Activated CD4-positive, alpha-beta T cell treated with anti-CD3 and anti-CD28 coated beads for 36 hours (primary cell): ENCODE measurements around the gene TAF11L12. TPM values are rescaled to one million over a fixed set of nuclear protein-coding genes. Genes with fewer than 3 reads are reported as not detected.
"Not testable (repeated sequence)": the region's sequence is repeated elsewhere in the genome, so short reads cannot be mapped to it uniquely, and the experiment has no call there.

Experiments used
- ATAC-seq: fragments of 200-7000 bp; cut with Tn5 transposase; one replicate; pipeline ENCODE4 v1.10.0; 2021; ENCODE audit warnings: mild to moderate bottlenecking, moderate library complexity
- CTCF ChIA-PET: fragments of 350-600 bp; sonication (Branson Sonifier 250); formaldehyde crosslinking; loops from one replicate; lab custom pipeline; 2021; ENCODE audit warnings: antibody characterized with exemption; lab: Charles Lee
- POLR2A ChIA-PET: fragments of 350-600 bp; sonication (Branson Sonifier 250); formaldehyde crosslinking; loops from one replicate; lab custom pipeline; 2021; ENCODE audit warnings: antibody characterized with exemption, inconsistent platforms; lab: Charles Lee
- DNase-seq: peaks from one replicate; pipeline ENCODE4 v3.0.0-alpha.2; 2020
- H3K27ac Mint-ChIP-seq: one replicate; pipeline ENCODE4 v1.8.0; 2021; ENCODE audit warnings: mixed read lengths
- H3K27me3 Mint-ChIP-seq: one replicate; pipeline ENCODE4 v1.8.0; 2021; ENCODE audit warnings: mixed read lengths
- H3K36me3 Mint-ChIP-seq: one replicate; pipeline ENCODE4 v1.8.0; 2021; ENCODE audit warnings: low read depth, mixed read lengths
- H3K4me1 Mint-ChIP-seq: one replicate; pipeline ENCODE4 v1.8.0; 2021; ENCODE audit warnings: mixed read lengths
- H3K4me3 Mint-ChIP-seq: one replicate; pipeline ENCODE4 v1.8.0; 2021; ENCODE audit warnings: mild to moderate bottlenecking, moderate library complexity, mixed read lengths
- H3K9me3 Mint-ChIP-seq: one replicate; pipeline ENCODE4 v1.8.0; 2021; ENCODE audit warnings: low read depth, mixed read lengths
- intact Hi-C, 2 experiments: fragments of 100-400 bp; cut with DNase I in 1 of 2; cut with micrococcal nuclease in 1 of 2; formaldehyde crosslinking; loops; one replicate each; pipeline versions ENCODE4 v1.14.2 to v1.15.1; 2022 to 2024; cut with DNase I, micrococcal nuclease
- total RNA-seq, 2 experiments: library from RNA; stranded (reverse); gene quantifications; one replicate each; pipeline ENCODE4 v1.2.3, GENCODE V29; 2021

Gene TAF11L12
- not detected for total RNA-seq

DNA sequence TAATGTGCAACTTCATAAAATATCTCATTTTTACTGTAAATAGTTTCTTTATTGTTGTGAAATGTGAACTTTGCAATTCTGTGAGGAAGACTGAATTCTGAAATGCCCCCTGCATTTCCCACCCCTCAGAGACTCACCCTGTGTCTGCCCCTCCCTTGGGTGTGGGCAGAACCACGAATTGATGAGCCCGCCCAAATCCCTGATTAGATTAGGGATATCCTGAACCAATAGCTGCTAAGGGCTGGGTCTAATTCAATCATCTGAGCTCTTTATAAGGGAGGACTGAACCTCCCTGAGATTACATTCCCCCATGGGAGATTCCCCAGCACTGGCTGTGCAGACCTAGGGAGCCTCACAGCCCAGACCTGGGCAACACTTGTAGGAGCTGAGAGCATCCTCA, at the start of gene TAF11L12:
TSS of gene TAF11L12 (plus strand) at position 301 of the 400 bp plus-strand sequence.
- intact Hi-C loops, DNase-seq, ATAC-seq, H3K4me1 Mint-ChIP-seq, H3K27me3 Mint-ChIP-seq, H3K27ac Mint-ChIP-seq, H3K4me3 Mint-ChIP-seq, CTCF ChIA-PET, H3K36me3 Mint-ChIP-seq, H3K9me3 Mint-ChIP-seq: not testable (repeated sequence)
- POLR2A ChIA-PET = interaction anchor here (0.7 kb wide), 1 partner anchor 40 kb away, joined by 3 read pairs; no protein-coding TSS in a partner anchor

DNA sequence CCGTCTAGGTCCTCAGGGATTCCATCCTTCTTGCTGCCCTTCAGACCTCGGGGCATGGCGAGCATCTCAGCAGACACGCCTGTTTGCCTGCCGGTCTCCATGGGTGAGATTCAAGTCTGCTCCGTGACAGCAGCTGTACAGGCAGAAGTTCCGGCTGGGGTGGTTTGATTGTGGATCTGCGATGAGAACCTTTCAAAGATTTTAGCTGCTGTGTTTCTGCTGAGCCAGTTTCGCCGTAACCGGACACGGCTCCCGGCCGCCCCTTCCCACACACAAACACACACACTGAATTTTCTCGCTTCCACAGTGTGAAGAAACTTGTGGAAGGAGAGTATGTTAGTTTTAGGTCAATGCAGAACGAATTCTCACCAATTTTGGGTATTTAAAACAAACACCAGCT, 24.5 kb upstream of the TAF11L12 start, which contains the start of gene TAF11L7:
TSS of gene TAF11L7 (minus strand) at position 101 of the 400 bp plus-strand sequence.
- CTCF ChIA-PET, H3K4me3 Mint-ChIP-seq, DNase-seq, intact Hi-C loops, ATAC-seq, H3K4me1 Mint-ChIP-seq, POLR2A ChIA-PET, H3K9me3 Mint-ChIP-seq, H3K27me3 Mint-ChIP-seq, H3K27ac Mint-ChIP-seq, H3K36me3 Mint-ChIP-seq: not testable (repeated sequence)

DNA sequence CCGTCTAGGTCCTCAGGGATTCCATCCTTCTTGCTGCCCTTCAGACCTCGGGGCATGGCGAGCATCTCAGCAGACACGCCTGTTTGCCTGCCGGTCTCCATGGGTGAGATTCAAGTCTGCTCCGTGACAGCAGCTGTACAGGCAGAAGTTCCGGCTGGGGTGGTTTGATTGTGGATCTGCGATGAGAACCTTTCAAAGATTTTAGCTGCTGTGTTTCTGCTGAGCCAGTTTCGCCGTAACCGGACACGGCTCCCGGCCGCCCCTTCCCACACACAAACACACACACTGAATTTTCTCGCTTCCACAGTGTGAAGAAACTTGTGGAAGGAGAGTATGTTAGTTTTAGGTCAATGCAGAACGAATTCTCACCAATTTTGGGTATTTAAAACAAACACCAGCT, 19.3 kb upstream of the TAF11L12 start, which contains the start of gene TAF11L8:
TSS of gene TAF11L8 (minus strand) at position 101 of the 400 bp plus-strand sequence.
- not testable (repeated sequence) for ATAC-seq

DNA sequence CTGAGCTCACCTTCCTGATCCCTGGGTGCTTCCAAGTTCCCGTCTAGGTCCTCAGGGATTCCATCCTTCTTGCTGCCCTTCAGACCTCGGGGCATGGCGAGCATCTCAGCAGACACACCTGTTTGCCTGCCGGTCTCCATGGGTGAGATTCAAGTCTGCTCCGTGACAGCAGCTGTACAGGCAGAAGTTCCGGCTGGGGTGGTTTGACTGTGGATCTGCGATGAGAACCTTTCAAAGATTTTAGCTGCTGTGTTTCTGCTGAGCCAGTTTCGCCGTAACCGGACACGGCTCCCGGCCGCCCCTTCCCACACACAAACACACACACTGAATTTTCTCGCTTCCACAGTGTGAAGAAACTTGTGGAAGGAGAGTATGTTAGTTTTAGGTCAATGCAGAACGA, 15.9 kb upstream of the TAF11L12 start, which contains the start of gene TAF11L9:
TSS of gene TAF11L9 (minus strand) at position 140 of the 400 bp plus-strand sequence.
- intact Hi-C loops, CTCF ChIA-PET, DNase-seq, H3K27me3 Mint-ChIP-seq, ATAC-seq, H3K9me3 Mint-ChIP-seq, H3K27ac Mint-ChIP-seq, POLR2A ChIA-PET, H3K36me3 Mint-ChIP-seq, H3K4me1 Mint-ChIP-seq, H3K4me3 Mint-ChIP-seq: not testable (repeated sequence)

More for the DNA sequence above, 19.3 kb upstream of the TAF11L12 start, which contains the start of gene TAF11L8:
- H3K4me1 Mint-ChIP-seq, intact Hi-C loops, H3K9me3 Mint-ChIP-seq, H3K36me3 Mint-ChIP-seq, H3K27me3 Mint-ChIP-seq, DNase-seq, POLR2A ChIA-PET, H3K27ac Mint-ChIP-seq, H3K4me3 Mint-ChIP-seq, CTCF ChIA-PET: not testable (repeated sequence)

DNA sequence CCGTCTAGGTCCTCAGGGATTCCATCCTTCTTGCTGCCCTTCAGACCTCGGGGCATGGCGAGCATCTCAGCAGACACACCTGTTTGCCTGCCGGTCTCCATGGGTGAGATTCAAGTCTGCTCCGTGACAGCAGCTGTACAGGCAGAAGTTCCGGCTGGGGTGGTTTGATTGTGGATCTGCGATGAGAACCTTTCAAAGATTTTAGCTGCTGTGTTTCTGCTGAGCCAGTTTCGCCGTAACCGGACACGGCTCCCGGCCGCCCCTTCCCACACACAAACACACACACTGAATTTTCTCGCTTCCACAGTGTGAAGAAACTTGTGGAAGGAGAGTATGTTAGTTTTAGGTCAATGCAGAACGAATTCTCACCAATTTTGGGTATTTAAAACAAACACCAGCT, 12.5 kb upstream of the TAF11L12 start, which contains the start of gene TAF11L10:
TSS of gene TAF11L10 (minus strand) at position 101 of the 400 bp plus-strand sequence.
- H3K9me3 Mint-ChIP-seq, CTCF ChIA-PET, H3K4me1 Mint-ChIP-seq, H3K36me3 Mint-ChIP-seq, DNase-seq, H3K27me3 Mint-ChIP-seq, intact Hi-C loops, H3K4me3 Mint-ChIP-seq, ATAC-seq, H3K27ac Mint-ChIP-seq, POLR2A ChIA-PET: not testable (repeated sequence)

DNA sequence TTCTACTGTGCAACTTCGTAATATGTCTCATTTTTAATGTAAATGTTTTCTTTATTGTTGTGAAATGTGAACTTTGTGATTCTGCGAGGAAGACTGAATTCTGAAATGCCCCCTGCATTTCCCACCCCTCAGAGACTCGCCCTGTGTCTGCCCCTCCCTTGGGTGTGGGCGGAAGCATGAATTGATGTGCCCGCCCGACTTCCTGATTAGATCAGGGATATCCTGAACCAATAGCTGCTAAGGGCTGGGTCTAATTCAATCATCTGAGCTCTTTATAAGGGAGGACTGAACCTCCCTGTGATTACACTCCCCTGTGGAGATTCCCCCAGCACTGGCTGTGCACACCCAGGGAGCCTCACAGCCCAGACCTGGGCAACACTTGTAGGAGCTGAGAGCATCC, 6.3 kb upstream of the TAF11L12 start, which contains the start of gene TAF11L11:
TSS of gene TAF11L11 (plus strand) at position 304 of the 400 bp plus-strand sequence.
- CTCF ChIA-PET, ATAC-seq, POLR2A ChIA-PET, H3K4me1 Mint-ChIP-seq, H3K36me3 Mint-ChIP-seq, H3K27me3 Mint-ChIP-seq, H3K4me3 Mint-ChIP-seq, H3K9me3 Mint-ChIP-seq, intact Hi-C loops, H3K27ac Mint-ChIP-seq, DNase-seq: not testable (repeated sequence)

DNA sequence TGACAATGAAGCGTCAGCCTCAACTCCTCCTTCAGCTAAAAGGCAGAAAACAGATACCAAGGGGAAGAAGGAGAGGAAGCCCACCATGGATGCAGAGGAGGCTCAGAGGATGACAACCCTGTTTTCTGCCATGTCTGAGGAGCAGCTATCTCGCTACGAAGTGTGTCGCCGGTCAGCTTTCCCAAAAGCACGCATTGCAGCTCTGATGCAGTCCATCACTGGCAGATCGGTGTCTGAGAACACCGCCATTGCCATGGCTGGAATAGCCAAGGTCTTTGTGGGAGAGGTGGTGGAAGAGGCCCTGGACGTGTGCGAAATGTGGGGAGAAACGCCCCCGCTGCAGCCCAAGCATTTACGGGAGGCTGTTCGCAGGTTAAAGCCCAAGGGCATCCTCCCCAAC, 5.2 kb upstream of the TAF11L12 start:
- CTCF ChIA-PET = no interaction called here
- H3K4me1 Mint-ChIP-seq = no peaks in the 10 kb centered on the region

DNA sequence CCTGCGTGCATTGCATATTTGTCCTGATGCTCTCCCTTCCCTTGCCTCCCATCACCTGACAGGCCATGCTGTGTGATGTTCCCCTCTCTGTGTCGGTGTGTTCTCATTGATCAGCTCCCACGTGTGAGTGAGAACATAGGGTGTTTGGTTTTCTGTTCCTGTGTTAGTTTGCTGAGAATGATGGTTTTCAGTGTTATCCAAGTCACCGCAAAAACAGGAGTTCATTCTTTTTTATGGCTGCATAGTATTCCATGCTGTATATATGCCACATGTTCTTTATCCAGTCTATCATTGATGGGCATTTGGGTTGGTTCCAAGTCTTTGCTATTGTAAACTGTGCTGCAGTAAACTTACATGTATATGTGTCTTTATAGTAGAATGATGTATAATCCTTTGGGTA, 2.7 kb upstream of the TAF11L12 start:
- DNase-seq, H3K27me3 Mint-ChIP-seq, ATAC-seq, H3K9me3 Mint-ChIP-seq, intact Hi-C loops, POLR2A ChIA-PET, H3K36me3 Mint-ChIP-seq, H3K27ac Mint-ChIP-seq, CTCF ChIA-PET, H3K4me1 Mint-ChIP-seq, H3K4me3 Mint-ChIP-seq: not testable (repeated sequence)

More for the DNA sequence above, 5.2 kb upstream of the TAF11L12 start:
- no peak overlapping the region for H3K4me3 Mint-ChIP-seq
- DNase-seq (no peak), ATAC-seq (no peak)
- no peaks in the 10 kb centered on the region for H3K27me3 Mint-ChIP-seq
- H3K27ac Mint-ChIP-seq = no peak overlapping the region
- H3K9me3 Mint-ChIP-seq = no peaks in the 10 kb centered on the region
- POLR2A ChIA-PET = no interaction called here
- intact Hi-C loops = no loop called here
- no peaks in the 10 kb centered on the region for H3K36me3 Mint-ChIP-seq

DNA sequence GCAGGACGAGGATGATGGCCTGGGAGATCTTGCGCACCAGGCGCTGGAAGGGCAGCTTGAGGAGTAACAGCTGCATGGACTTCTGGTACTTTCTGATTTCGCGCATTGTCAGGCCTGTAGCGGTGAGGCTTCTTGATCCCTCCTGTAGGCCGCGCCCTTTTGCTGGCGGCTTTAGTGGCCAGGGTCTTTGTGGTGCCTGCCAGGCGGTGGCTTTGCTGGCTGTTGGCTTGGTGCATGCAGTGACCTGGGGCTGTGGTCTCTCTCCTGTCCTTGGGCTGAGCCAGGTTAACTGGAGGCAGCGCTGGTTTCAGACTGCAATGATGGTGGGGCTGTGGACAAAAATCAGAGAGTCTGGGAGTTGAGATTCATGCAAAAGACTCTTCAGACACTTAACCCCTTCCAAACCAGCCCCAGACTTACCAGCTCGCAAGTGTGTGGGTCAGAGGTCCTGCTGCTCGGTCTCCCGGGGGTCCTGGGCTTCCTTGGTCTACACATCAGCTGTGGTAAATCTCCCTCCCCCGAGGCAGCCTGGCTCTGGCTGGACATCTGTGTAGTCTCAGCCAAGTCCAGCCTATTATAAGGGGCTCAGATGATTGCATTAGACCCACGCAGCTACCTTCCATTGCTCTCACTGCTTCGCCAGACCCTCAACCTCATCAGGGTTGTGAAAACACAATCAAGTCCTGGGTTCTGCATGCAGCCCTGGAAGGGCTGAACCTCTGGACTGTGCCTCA, 4.8 kb downstream of the TAF11L12 start:
- peaks cover 3% of the 10 kb centered on the region for H3K9me3 Mint-ChIP-seq
- H3K4me1 Mint-ChIP-seq = no peaks in the 10 kb centered on the region
- no peaks in the 10 kb centered on the region for H3K36me3 Mint-ChIP-seq
- H3K27ac Mint-ChIP-seq = no peak overlapping the region
- H3K27me3 Mint-ChIP-seq = no peaks in the 10 kb centered on the region
- ChIA-PET POLR2A (no interaction called here), CTCF (no interaction called here)
- intact Hi-C loops = no loop called here
- no peak overlapping the region for H3K4me3 Mint-ChIP-seq
- no peak for DNase-seq
- ATAC-seq = no peak

DNA sequence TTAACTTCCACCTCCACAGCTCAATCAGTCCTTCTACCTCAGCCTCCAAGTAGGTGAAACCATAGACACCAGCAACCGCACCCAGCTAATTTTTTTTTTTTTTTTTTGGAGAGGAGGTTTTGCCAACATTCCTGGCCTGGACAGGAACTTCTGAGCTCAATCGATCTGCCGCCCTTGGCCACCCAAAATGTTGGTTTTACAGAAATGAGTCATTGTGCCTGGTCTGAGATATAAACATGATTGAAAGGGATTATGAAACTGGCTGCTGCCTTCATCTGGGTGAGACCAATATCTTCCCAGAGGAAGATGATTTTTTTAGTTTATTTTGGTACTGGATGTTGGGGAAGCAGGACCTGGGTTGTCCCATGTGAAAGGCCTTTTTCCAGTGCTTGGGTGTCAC, 9.2 kb downstream of the TAF11L12 start:
- intact Hi-C loops = no loop called here
- ChIA-PET POLR2A (no interaction called here), CTCF (no interaction called here)
- H3K27me3 Mint-ChIP-seq = no peaks in the 10 kb centered on the region
- DNase-seq (no peak), ATAC-seq (no peak)
- H3K4me1 Mint-ChIP-seq = no peaks in the 10 kb centered on the region
- H3K36me3 Mint-ChIP-seq = no peaks in the 10 kb centered on the region
- H3K4me3 Mint-ChIP-seq = no peak overlapping the region
- H3K9me3 Mint-ChIP-seq = peaks cover 4% of the 10 kb centered on the region
- no peak overlapping the region for H3K27ac Mint-ChIP-seq

DNA sequence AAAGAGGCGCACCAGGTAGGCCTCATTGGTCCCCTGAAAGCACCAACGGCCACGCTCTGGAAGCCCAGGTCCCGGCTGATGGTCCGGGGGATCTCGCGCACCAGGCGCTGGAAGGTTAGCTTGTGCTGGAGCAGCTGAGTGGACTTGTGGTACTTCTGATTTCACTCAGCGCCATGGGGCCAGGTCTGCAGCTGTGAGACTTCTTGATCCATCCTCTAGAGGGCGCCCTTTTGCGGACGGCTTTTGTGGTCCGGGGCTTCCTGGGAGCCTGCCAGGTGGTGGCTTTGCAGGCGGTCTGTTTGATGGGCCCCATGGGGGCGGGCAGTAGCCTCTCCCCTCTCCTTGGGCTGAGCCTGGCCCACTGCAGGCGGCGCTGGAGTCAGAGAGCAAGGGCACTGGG, 10.4 kb downstream of the TAF11L12 start:
- Mint-ChIP-seq H3K27me3 (no peaks in the 10 kb centered on the region), H3K9me3 (peaks cover 4% of the 10 kb centered on the region), H3K27ac (no peak overlapping the region), H3K4me1 (no peaks in the 10 kb centered on the region), H3K4me3 (no peak overlapping the region), H3K36me3 (no peaks in the 10 kb centered on the region)
- ChIA-PET CTCF (no interaction called here), POLR2A (no interaction called here)
- intact Hi-C loops = no loop called here
- ATAC-seq (no peak), DNase-seq (no peak)

DNA sequence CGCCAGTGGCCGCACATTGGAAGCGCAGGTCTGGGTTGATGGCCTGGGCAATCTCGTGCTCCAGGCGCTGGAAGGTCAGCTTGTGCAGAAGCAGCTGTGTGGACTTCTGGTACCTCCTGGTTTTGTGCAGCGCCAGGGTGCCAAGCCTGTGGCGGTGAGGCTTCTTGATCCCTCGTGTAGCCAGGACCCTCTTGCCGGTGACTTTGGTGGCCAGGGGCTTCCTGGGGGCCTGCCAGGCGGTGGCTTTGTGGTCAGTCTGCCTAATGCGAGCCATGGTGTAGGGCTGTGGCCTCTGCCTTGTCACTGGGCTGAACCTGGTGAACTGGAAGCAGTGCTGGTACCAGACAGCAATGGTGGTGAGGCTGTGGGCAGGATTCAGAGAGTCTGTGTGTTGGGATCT, 15.5 kb downstream of the TAF11L12 start:
- no peak for ATAC-seq
- Mint-ChIP-seq H3K27me3 (no peaks in the 10 kb centered on the region), H3K9me3 (peaks cover 4% of the 10 kb centered on the region), H3K4me3 (no peak overlapping the region), H3K4me1 (no peaks in the 10 kb centered on the region), H3K27ac (no peak overlapping the region), H3K36me3 (no peaks in the 10 kb centered on the region)
- POLR2A ChIA-PET = no interaction called here
- intact Hi-C loops = no loop called here
- no peak for DNase-seq
- CTCF ChIA-PET = no interaction called here
